ENCODE data around the gene KAZN.

KAZN gene

DNA sequence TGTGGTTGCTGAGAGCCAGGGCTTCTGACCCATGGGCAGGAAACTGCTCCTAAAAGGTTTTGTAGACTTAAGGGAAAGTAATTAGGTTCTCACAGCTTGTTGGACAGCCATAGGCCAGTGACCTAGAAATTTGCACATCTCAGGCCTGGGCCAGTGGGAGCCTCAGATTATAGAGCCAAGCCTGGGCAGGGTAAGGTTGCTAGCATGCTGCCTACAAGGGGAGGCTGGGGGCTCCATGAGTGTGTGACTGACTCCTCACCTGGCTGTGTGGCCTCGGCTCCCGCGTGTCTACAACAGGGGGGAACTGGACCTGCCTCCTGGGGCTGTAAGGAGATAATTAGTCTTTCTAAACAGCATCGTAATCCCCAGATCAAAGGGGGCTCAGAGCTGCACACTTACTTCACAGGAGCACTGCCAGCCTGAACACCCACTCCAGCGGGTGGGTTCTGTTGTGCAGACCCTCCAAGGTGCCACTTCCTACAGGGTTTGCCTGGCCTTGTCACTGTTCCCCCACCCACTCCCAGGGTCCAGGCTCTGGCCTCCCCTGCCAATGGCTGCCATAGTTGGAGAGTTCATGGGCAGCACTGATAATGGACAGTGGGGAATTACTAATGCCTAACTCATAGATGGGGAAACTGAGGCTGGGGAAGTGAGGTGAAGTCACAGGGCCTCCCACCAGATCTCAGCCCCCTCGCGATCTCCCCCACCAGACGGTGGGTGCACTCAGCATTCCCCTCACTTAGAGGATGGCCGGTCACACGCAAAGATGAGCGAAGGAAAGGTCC is 324.6 kb downstream of the KAZN start:
- DNase-seq = no peak

DNA sequence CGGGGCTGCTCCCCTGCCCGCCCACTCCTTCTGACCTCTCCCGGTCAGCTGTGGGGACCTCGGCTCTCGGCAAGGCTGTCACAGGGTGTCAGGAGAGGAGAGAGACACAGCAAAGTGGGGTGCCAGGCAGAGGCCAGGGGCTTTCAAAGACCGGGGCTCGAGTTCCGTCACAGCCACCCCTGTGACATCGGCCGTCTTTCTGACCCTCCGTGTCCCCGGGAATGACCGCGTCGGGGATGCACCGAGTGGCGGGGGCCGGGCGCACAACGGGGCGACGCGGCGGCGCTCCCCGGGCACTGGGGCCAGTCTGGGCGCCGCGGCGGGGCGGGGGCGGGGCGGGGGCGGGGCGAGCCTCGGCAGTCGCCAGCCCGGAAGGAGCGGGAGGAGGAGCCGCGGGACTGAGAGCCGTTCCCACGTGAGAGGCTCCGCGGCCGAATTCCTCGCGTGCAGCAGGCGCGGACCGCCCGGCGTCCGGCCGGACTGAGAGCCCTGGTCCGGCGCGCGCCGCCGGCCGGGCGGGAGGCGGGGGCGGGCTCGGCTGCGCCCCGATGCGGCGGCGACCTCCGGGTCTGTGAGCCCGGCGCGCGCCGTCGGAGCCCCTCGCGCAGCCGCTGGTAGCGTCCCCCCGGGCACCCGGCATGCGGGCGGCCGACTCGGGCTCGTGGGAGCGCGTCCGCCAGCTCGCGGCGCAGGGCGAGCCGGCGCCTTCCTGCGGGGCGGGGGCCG is 325.4 kb downstream of the KAZN start:
- DNase-seq = peak; percentile 71

DNA sequence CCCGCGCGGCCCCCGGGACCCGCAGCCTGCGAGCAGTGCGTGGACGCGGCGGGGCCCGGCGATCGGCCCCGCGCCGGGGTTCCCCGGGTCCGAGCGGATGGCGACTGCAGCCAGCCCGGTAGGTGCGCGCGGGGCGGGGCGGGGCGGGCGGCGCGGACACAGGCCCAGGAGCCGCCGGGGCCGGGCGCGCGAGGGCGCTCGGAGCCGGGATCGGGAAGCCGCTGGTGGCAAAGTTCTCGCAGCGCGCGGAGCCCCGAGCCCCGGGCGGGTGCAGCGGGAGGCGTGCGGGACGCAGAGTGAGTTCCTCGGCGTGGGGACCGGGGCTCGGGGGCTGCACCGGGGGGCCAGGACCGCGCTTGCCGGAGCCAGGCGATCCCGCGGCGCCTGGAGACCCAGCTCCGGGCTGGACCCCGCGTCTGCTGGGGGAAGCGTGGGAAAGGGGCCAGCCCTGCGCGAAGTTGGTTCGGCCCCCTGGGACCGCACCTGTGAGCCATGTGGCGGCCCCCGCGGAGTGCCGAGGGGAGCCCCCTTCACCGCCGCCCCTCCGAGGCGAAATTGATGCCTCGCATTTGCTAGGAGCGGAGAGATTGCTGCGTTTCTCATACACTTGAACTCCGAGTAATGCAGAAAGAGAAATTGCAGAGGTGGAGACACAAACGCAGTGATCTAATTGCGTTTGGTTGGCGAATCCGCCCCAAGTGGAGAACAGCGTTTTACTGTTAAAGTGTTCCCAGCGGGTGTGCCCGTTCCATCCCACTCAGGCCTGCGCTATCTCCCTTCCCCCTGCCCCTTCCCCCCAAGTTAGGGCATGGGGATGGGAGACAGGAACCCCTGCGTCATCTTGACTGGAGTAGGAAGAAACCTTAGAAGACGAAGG is 326.2 kb downstream of the KAZN start:
- peak; percentile 73 for DNase-seq

DNA sequence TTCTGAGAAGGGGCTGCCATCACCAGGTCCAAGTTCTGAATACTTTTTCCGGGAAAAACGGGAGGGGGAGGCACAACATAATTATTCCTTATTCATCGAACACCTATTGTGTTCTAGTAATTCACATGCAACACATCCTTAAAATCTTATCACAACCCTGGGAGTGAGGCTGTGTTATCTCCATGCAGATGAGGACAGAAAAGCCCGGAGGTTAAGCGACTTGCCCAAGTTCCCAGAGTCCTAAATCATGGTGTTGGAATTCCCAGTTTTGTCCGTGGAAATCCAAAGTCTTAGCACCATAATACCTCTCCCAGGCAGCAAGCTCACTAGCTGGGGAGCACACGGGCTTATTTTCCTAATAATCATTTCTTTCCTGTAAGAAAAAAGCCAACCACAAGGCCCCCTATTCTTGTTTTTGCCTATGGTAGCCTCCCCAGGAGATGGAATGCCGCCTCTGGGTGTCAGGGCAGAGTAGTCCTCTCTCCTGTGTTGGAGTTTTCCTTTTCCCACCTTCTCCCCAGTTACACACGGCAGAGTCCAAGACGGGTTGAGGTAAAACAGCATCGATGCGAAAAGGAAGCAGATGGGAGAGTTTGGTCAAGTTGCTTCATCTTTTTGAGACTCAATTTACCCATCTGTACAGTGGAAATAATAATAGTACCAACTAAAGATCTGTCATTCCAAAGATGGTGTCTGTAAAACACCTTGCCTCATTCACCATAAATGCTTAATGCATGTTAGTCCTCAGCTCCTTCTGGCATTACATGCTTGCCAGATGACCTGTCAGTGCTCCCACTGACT is 327.1 kb downstream of the KAZN start:
- DNase-seq = no peak

DNA sequence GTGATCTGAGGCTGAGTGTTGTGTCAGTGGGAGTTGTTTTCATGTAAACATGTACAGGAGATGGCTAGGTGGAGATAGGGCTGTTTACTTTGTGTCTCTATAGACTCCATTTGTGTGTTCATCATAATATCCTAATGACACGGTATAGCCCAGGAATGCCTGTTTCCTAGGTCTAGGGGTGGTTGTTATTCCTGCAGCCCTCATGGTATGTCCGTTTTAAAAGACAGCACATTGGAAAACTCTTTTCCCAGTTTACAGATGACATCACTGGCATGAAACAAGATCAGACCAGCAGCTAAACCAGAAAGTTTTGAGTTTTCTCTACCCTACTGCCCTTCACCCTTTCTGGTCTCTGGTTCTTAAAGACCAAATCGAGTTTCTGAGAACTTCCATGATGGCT is 327.7 kb downstream of the KAZN start:
- no peak for DNase-seq

DNA sequence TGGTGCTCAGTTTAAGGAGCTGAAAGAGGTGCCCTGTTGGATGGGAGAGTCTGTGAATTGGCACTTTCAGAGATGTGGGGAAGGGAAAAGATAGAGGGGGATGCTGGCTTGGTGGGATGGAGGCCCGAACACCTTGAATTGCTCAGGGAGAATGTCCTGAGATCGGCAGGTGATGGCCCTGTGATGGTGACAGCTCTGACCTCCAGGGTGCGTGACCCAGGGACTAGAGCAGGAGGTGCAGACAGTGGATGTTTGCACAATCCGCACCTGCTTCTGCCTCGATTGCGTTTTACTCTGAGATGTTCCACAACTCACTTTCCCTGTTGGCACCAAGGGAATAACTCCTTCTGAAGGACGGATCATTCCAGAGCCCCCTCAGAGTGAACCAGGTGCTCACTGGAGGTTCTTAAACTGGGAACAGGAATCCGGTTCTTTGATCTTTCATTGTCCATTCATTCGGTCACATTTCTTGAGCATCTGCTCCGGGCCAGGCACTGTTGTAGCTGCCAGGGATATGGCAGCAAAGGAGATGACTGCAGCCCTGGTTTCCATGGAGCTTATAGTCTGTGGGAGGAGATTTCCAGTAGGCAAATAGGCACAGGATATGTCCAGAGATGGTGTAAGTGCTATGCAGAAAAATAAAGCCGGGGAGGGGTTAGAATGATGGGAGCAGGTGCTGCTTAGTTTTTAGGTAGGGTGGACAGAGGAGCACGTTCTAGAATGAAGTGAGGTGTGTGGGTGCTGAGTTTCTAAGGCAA is 328.5 kb downstream of the KAZN start:
- no peak for DNase-seq

DNA sequence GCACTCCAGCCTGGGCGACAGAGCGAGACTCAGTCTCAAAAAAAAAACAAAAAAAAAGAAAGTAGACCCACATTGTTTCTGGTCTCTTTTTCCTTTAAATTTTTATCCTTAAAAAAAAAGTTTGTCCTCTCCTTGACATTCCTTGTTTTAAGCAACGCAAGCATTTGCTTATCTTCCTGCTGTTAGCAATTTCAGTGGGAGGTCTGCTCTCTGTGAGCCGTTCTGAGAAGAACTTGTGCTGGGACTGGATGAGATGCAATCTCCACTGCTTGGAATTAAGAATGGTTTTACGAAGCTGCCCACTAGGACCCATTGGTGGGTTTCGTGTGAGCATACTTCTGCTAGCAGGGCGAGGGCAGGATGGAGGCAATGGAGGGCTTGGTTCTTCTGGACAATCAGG is 329.9 kb downstream of the KAZN start:
- DNase-seq = no peak

DNA sequence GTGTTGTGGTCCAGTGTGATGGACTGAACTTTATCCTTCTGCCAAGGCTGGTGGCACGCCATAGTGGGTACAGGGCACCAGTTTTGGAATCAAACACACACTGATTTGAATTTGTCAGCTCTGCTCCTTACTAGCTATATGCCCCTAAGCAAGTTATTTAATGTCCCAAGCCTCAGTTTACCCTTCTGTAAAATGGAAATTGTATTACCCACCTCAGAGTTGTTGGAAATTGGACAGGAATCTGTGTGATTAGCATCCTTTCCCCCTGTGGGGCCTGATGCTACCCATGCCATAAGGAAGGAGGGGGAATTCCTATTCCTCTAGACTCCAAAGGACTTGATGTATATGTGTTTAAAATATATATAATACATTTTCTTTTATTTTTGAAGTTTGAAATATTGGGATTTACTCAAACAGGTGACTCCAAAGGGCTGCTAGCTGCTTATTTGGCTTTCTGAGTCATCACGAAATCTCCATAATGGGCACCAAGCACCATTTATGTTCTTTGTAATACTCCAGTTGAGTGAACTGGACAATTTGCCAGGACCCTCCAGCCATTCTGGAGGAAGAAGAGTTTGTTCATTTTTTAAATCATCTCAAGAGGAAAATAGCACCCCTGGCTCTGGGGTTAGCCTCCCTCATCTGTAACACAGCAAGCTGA is 330.5 kb downstream of the KAZN start:
- no peak for DNase-seq

DNA sequence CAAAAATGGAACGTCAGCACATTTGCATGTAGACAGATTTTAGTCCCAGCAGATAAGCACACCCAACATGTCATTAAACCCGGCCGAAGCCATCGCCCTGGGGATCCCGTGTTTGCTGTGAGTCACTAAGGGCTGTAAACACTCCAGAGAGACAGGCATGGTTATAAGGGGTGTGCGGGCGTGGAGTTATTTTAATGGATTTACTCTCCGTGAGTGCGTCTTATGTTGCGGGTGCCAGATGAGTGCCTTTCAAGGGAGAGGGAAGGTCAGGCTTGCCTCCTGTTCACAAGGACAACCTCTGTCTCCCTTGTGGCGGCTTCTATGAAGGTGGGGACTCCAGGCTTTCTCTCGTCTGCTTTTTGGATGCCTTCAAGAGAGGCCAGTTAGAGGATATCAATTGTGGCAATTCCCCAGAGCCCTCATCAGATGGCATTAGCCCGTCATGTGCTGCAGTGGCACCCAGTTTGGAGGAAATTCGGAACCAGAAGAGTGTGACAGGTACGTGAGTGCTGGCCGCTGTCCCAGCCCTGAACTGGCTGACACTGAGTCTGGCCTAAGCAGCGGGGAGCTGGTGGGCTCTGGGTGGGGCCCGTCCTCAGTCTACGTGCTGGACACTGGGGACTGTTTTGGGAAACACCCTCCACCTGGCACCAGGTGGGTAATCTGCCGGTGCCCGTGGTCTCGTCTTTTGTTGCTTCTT is 331.2 kb downstream of the KAZN start:
- no peak for DNase-seq

DNA sequence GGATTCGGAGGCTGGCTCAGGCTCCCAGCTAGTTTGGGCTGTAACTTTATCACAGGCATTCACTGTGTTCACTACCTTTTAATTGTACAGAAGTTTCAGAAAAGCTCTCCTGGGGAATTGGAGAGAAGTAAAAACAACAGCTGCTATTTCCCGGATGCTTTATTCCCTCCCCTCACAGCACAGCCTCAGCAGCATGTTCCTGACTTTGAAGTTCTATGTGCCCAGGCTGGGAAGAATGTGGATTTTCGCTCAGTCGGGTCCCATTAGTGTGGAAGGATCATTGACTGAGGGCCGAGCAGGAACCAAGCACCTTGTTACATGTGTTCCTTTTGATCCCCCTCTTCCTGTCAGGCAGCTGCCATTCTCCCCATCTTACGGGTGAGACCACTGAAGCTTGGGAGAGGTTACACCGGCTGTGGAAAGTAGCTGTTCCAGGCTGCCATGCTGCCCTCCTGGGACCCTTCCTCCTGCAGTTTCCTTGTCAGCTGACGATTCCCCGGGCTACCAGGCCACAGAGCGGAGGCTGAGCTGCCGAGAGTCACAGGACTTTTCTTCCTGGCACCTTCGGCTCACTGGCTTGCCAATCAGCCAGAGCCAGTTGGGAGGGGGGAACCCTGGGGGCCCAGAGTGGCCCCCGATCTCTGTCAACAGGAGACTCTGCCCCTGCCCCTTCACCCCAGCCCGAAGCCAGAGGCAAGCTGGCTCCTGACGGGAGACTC is 331.9 kb downstream of the KAZN start:
- no peak for DNase-seq

DNA sequence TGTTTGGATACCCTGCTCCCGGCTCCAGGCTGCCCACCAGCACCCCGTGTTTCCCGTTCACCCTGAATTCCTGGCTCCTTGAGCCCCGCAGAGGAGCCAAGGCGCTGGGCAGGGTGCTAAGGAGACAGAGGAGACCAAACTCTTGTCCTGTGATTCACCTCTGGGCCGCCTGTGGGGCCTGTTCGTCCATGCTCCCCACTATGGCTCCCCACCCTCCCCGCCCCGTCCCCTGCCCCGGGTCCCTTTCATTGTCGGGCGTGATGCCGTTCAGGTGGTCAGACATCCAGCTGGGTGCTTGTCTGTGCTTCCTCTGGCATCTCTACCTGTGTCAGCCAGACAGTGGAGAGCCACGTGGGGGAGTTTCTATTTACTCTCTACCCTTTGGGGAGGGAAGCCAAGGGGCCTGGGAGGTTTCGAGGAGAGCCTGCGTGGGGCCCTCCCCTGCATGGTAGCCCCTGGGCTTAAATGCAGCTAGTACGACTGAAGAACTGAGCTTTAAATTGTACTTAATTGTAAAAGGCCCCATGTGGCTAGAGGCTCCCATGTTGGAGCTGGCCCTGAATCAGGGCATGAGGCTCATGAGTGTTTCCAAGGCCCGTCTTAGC is 333.7 kb downstream of the KAZN start:
- no peak for DNase-seq

DNA sequence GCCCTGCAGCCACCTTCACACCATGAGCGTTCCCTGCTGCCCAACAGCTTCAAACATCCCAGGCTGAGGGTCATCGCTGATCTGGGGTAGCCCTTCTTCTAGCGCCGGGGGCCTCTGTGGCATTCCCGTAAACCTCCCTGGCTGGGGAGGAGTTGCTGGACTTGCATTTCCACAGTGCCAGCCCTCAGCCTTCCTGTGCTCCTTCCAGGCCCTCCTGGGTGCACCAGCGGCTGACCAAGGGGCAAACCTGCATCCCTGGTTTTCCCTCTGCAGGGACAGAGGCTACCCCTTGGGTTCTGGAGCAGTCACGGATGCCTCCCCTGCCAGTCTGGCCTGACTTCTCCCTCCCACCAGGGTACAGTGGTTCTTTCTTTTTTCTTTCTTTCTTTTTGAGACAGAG is 336.4 kb downstream of the KAZN start:
- no peak for DNase-seq

DNA sequence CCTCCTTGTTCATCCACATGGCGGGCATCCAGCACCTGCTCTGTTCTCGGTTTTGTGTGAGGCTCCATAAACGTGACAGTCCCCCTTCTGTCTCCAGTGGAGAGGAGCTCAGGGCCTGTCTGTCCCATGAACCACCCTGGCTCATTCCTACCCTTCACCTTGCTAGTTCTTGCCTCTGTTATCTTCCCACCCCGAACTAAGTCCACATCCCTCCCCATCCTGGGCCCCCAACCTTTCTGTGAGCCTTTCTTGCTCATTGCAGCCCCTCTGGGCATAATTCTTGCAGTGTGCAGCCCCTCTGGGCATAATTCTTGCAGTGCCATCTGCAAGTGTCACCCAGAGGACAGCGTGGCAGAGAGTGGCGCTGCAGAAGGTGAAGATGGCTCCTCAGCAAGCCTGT is 338.3 kb downstream of the KAZN start:
- no peak for DNase-seq

DNA sequence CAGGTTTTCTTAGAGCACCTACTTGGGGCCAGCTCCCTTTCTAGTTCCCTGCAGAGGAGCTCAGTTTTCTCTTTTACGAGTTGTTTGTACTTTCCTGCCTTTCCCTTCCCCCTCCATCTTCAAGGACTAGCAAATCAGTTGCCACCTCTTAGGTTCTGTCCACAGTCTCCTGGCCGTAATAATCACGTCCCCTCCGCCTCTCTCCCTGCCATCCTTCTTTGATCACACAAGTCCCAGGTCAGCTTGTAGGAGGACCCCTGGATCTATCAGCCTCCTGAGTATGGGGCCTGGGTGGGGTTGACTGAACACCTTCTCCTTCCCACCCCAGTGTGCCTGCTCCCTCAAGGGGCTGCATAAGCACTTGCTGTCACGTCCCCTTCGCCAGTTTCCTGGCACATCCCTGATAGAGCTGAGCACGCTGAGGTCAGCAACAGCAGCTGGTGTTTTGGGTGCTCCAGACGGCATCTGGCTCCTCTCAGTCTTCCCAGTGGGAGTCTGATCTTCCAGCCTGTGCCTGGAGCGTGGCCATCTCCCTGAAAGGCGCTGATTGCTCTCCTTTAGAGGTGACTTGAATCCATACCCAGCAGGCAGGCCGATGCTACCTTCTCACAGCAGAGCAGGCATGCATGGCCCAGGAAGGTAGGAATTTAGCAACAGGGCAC is 338.9 kb downstream of the KAZN start:
- DNase-seq = no peak

DNA sequence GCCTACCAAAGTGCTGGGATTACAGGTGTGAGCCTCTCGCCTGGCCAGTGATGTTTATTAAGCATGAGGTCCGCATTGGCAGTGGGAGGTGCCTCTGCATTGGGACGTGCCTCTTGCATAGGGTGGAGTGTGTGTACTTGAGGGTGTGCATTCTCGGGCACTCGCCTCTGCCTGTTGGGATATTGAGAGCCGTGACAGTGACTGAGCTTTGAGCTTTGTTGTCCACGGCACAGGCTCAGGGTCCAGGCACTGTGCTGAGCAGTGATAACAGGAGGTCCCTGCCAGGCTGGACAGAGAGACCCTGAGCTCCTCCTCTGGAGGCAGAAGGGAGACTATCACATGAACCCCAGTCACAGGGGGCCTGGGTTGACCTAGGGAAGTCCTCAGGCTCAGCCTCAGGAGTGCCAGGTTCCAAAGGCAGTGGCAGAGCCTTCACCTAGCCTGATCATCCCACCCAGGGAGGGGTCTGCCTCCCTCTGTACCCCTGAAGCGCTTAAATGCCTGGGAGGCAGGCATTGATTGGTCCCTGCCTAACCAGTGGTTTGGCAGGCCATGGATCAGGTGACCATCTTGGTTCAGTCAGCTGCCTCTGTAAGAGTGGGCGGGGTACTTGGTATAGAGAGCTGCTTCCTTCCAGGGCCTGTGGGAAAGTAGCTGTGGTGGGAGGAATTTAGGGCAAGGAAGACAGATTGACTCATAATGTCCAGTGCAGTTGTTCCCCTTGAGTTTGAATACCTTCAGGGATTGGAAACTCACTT is 341.2 kb downstream of the KAZN start:
- no peak for DNase-seq

DNA sequence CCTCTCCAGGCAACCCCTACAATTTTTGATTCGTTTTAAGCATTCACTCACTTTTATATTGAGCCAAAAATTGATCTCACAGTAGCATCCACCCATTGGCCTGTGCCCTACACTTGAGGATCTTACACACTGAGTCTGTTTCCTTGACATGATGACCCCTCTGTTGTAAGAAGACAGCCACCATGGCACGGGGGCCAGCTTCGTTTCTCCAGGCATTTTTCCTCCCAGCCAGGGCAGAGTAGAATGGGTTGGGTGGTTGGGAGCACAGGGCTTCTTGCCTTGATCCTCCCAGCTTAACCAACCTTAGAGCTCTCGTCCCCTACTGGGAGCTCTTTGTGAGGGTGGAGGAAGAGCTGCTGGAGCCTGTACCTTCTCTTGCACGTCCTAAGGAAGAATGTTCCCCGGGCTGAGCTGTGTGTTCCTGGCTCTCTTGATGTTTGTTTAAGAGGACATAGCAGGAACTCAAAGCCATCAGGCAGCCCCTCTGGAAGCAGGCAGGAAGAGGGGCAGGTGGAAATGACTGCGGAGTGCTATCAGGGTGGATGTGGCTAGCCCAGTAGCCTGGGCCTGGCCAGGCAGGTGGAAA is 341.9 kb downstream of the KAZN start:
- no peak for DNase-seq

DNA sequence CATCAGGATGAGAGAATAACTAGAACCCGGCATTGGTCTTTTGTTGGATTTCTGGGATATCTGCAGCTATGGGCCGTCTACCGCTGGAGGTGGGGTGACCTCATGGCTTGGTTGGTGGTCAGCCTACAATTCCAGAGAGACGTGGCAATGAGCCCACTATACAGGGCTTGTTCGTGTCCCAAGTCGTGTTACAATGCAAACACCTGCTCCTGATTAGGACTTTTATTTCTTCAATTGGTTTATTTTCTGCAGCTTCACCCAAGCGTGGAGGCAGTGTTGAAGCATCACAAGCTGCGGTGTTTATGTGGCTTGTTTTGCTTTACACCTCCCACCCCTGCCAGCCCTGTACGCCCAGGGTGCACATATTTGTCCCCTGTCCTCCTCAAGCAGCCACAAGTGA is 343.4 kb downstream of the KAZN start:
- no peak for DNase-seq

DNA sequence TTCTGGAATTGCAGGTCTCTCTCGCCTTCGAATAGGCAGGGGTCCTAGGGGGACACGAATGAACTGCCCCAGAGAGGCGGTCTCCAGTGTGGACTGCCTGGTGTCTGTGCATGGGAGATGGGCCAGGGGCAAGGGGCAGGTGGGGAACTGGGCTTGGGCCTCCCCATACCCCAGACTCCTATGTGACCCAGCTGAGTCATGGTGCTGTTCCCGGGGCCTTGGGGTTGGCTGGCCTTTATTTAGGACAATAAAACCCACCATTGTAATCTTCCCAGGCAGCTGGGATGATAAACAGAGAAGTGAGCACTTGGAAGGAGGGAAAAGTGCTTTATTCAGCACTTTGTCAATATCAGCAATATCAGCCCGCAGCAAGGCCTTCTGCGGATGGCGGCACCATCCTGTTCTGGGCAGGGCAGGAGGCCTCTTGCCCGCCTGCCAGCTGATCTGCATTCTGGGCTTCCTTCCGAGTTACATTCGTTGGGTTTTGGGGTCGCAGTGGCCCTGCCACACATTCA is 346.0 kb downstream of the KAZN start:
- DNase-seq = no peak
